GM23338 (cell line): Measurements from ENCODE around the gene IGF2R.

Experiments
- CREB1 ChIP-seq: fragments of 250-450 bp; sonication (Bioruptor Pico); IDR thresholded peaks from 2 replicates; pipeline ENCODE4 v1.5.0; 2020; ENCODE audit warnings: low read depth, mild to moderate bottlenecking, moderate library complexity
- EZH2 ChIP-seq: fragments of 200-600 bp; sonication (generic); IDR thresholded peaks from one replicate; pipeline ENCODE4 v1.8.0; 2017; ENCODE audit warnings: antibody characterized with exemption, mild to moderate bottlenecking, low read depth; ENCODE audit not compliant: unreplicated experiment
- POLR2AphosphoS5 ChIP-seq: IDR thresholded peaks from 2 replicates; pipeline ENCODE4 v1.6.1; 2016; ENCODE audit warnings: antibody characterized with exemption, low read depth
- STAT1 ChIP-seq: IDR thresholded peaks from one replicate; pipeline ENCODE4 v1.6.1; 2016; ENCODE audit warnings: antibody characterized with exemption; ENCODE audit not compliant: unreplicated experiment
- ZNF114 ChIP-seq: fragments of 250-450 bp; sonication (Bioruptor Pico); IDR thresholded peaks from 2 replicates; pipeline ENCODE4 v1.5.0; 2020; ENCODE audit warnings: mild to moderate bottlenecking, moderate library complexity
- TF ChIP-seq, protein P1 (sequence below), 2 experiments: fragments of 200-600 bp in 1 of 2; sonication (generic) in 1 of 2; conservative IDR thresholded peaks; 2 replicates each; pipeline versions ENCODE4 v1.5.1 to v1.6.1; 2016 to 2017; ENCODE audit warnings: antibody characterized with exemption in 2 of 2, low read depth in 2 of 2, mild to moderate bottlenecking in 2 of 2, moderate library complexity in 1 of 2
- TF ChIP-seq, protein P2 (sequence below): IDR thresholded peaks from one replicate; pipeline ENCODE4 v1.6.1; 2018; ENCODE audit warnings: antibody characterized with exemption; ENCODE audit not compliant: unreplicated experiment

DNA sequence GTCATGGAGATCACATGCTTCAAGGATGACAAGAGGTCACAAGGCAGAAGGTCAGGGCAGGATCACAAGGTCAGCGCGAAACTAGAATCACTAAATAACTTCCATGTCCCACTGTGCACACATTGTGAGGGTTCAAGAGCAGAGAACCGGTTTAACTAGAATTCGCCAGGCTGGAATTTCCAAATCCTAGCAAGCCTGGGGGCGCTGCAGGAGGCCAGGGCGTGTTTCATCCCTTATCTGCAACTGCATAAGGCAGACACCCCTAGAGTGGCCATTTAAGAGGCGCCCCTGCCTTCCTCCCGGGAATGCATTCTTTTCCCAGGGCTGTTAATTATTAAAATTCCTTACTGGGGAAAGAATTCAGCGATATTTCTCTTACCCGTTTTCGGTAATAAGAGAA is 112.5 kb downstream of the IGF2R start:
- TF ChIP-seq, protein P1, sequence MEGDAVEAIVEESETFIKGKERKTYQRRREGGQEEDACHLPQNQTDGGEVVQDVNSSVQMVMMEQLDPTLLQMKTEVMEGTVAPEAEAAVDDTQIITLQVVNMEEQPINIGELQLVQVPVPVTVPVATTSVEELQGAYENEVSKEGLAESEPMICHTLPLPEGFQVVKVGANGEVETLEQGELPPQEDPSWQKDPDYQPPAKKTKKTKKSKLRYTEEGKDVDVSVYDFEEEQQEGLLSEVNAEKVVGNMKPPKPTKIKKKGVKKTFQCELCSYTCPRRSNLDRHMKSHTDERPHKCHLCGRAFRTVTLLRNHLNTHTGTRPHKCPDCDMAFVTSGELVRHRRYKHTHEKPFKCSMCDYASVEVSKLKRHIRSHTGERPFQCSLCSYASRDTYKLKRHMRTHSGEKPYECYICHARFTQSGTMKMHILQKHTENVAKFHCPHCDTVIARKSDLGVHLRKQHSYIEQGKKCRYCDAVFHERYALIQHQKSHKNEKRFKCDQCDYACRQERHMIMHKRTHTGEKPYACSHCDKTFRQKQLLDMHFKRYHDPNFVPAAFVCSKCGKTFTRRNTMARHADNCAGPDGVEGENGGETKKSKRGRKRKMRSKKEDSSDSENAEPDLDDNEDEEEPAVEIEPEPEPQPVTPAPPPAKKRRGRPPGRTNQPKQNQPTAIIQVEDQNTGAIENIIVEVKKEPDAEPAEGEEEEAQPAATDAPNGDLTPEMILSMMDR (conservative IDR thresholded peaks at IDR 0.05; ENCODE audit: low read depth in 2 of 2) = no peak
- no peak for TF ChIP-seq EZH2
- TF ChIP-seq ZNF114 (CRISPR knock-in tag) = no peak
- TF ChIP-seq POLR2AphosphoS5 = no peak
- no peak for TF ChIP-seq CREB1
- no peak for TF ChIP-seq STAT1
- TF ChIP-seq, protein P2, sequence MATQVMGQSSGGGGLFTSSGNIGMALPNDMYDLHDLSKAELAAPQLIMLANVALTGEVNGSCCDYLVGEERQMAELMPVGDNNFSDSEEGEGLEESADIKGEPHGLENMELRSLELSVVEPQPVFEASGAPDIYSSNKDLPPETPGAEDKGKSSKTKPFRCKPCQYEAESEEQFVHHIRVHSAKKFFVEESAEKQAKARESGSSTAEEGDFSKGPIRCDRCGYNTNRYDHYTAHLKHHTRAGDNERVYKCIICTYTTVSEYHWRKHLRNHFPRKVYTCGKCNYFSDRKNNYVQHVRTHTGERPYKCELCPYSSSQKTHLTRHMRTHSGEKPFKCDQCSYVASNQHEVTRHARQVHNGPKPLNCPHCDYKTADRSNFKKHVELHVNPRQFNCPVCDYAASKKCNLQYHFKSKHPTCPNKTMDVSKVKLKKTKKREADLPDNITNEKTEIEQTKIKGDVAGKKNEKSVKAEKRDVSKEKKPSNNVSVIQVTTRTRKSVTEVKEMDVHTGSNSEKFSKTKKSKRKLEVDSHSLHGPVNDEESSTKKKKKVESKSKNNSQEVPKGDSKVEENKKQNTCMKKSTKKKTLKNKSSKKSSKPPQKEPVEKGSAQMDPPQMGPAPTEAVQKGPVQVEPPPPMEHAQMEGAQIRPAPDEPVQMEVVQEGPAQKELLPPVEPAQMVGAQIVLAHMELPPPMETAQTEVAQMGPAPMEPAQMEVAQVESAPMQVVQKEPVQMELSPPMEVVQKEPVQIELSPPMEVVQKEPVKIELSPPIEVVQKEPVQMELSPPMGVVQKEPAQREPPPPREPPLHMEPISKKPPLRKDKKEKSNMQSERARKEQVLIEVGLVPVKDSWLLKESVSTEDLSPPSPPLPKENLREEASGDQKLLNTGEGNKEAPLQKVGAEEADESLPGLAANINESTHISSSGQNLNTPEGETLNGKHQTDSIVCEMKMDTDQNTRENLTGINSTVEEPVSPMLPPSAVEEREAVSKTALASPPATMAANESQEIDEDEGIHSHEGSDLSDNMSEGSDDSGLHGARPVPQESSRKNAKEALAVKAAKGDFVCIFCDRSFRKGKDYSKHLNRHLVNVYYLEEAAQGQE = no peak
